Skin epidermis (tissue), 12 donors: Measurements from ENCODE around the gene APOBEC3H.
A peak's percentile ranks its signal among the peaks of the same experiment; 100 is the strongest.
"Not testable (repeated sequence)": the region's sequence is repeated elsewhere in the genome, so short reads cannot be mapped to it uniquely, and the experiment has no call there.

ENCODE experiments used
- H3K27ac ChIP-seq, 21 experiments: fragments of 200-600 bp; sonication (generic) in 11 of 21; one replicate each; pipeline ENCODE4 v1.5.0; 2020; ENCODE audit warnings: mild to moderate bottlenecking in 3 of 21, inconsistent platforms in 2 of 21, moderate library complexity in 2 of 21
- H3K4me3 ChIP-seq, 7 experiments: fragments of 200-600 bp; sonication (generic) in 2 of 7; one replicate each; pipeline ENCODE4 v1.5.0; 2020; ENCODE audit warnings: inconsistent platforms in 2 of 7, mild to moderate bottlenecking in 2 of 7, moderate library complexity in 1 of 7

The APOBEC3H gene

GRCh38 chr22:39097098-39098020 is at the start of gene APOBEC3H:
APOBEC3H (plus strand) TSS chr22:39097244; CDS start chr22:39100279, 3,035 bp downstream.
- H3K4me3 ChIP-seq = no peak within 1 kb of the TSS
- H3K27ac ChIP-seq = peak within 1 kb of the TSS in 17 of 21 experiments; percentile 11 to 95 (median 72)

- not testable (repeated sequence) for H3K4me3 ChIP-seq, H3K27ac ChIP-seq
These were observed 47.6 kb upstream of the APOBEC3H start for GRCh38 chr22:39049486-39049885.

GRCh38 chr22:39051844-39052495 is 45.1 kb upstream of the APOBEC3H start:
- not testable (repeated sequence) for H3K27ac ChIP-seq, H3K4me3 ChIP-seq

- no peak overlapping the region for H3K27ac ChIP-seq
- H3K4me3 ChIP-seq = no peak overlapping the region
These were observed 41.4 kb upstream of the APOBEC3H start for GRCh38 chr22:39055658-39056057.

- not testable (repeated sequence) for H3K27ac ChIP-seq, H3K4me3 ChIP-seq
These were observed 35.8 kb upstream of the APOBEC3H start for GRCh38 chr22:39061290-39061689.

- H3K27ac ChIP-seq, H3K4me3 ChIP-seq: not testable (repeated sequence)
These were observed 35.1 kb upstream of the APOBEC3H start for GRCh38 chr22:39061951-39062350.

GRCh38 chr22:39063904-39064303 is 33.1 kb upstream of the APOBEC3H start:
- peak overlapping the region in 3 of 21 experiments; percentile 12 to 55 (median 36) for H3K27ac ChIP-seq
- not testable (repeated sequence) for H3K4me3 ChIP-seq

- H3K27ac ChIP-seq = peak overlapping the region in 5 of 21 experiments; percentile 16 to 70 (median 30)
- H3K4me3 ChIP-seq = not testable (repeated sequence)
These were observed 30.4 kb upstream of the APOBEC3H start for GRCh38 chr22:39066442-39067276.

- H3K4me3 ChIP-seq = no peak overlapping the region
- peak overlapping the region in 2 of 21 experiments; percentile 56 to 70 for H3K27ac ChIP-seq
These were observed 28.8 kb upstream of the APOBEC3H start for GRCh38 chr22:39068033-39068785.

- Histone ChIP-seq H3K27ac (no peak overlapping the region), H3K4me3 (no peak overlapping the region)
These were observed 26.9 kb upstream of the APOBEC3H start for GRCh38 chr22:39070186-39070585.

GRCh38 chr22:39072581-39072981 is 24.5 kb upstream of the APOBEC3H start:
- peak overlapping the region in 4 of 21 experiments; percentile 10 to 35 (median 23) for H3K27ac ChIP-seq
- not testable (repeated sequence) for H3K4me3 ChIP-seq

- H3K4me3 ChIP-seq = no peak overlapping the region
- H3K27ac ChIP-seq = no peak overlapping the region
These were observed 23.1 kb upstream of the APOBEC3H start for GRCh38 chr22:39073981-39074380.

GRCh38 chr22:39076155-39077025 is 20.7 kb upstream of the APOBEC3H start:
- peak overlapping the region in 4 of 7 experiments; percentile 32 to 54 (median 42) for H3K4me3 ChIP-seq
- peak overlapping the region in 10 of 21 experiments; percentile 33 to 97 (median 66) for H3K27ac ChIP-seq

GRCh38 chr22:39077026-39077840 is 19.8 kb upstream of the APOBEC3H start, which contains the start of gene APOBEC3G:
APOBEC3G (plus strand) TSS chr22:39077275; CDS start chr22:39077362, 87 bp downstream.
- H3K4me3 ChIP-seq = peak within 1 kb of the TSS; percentile 23 to 54 (median 38)

GRCh38 chr22:39077912-39078311 is 19.1 kb upstream of the APOBEC3H start:
- Histone ChIP-seq H3K27ac (peak overlapping the region in 12 of 21 experiments; percentile 13 to 97 (median 90)), H3K4me3 (peak overlapping the region; percentile 6 to 54 (median 38))

More at GRCh38 chr22:39077026-39077840, 19.8 kb upstream of the APOBEC3H start, which contains the start of gene APOBEC3G:
- peak within 1 kb of the TSS; percentile 53 to 97 (median 82) for H3K27ac ChIP-seq

- H3K27ac ChIP-seq = peak overlapping the region in 9 of 21 experiments; percentile 13 to 97 (median 90)
- peak overlapping the region in 6 of 7 experiments; percentile 6 to 54 (median 38) for H3K4me3 ChIP-seq
These were observed 18.7 kb upstream of the APOBEC3H start for GRCh38 chr22:39078329-39078728.
